CD8-positive, alpha-beta memory T cell (primary cell): ENCODE measurements around the gene RASGRP2. TPM values are rescaled to one million over a fixed set of nuclear protein-coding genes. Genes with fewer than 3 reads are reported as not detected.

ENCODE experiments used
- CTCF ChIA-PET: fragments of 350-600 bp; sonication (Branson Sonifier 250); formaldehyde crosslinking; loops from one replicate; lab custom pipeline; 2021; ENCODE audit warnings: antibody characterized with exemption; lab: Charles Lee
- POLR2A ChIA-PET: fragments of 350-600 bp; sonication (Branson Sonifier 250); formaldehyde crosslinking; loops from one replicate; lab custom pipeline; 2021; ENCODE audit warnings: antibody characterized with exemption; lab: Charles Lee
- DNase-seq, 5 donors: peaks; one replicate each; pipeline versions ENCODE4 v3.0.0 to v3.0.0-alpha.2; 2020 to 2022; ENCODE audit warnings: mixed read lengths in 1 of 5
- H3K27ac ChIP-seq: one replicate; pipeline ENCODE4 v1.7.0; 2013; ENCODE audit warnings: low read depth, mild to moderate bottlenecking, low read length, moderate library complexity
- H3K27me3 ChIP-seq: 2 replicates; pipeline ENCODE4 v1.7.0; 2013; ENCODE audit warnings: low read length, mild to moderate bottlenecking; ENCODE audit not compliant: insufficient read depth, poor library complexity, severe bottlenecking
- H3K36me3 ChIP-seq: 2 replicates; pipeline ENCODE4 v1.7.0; 2013; ENCODE audit warnings: mild to moderate bottlenecking, low read length, moderate library complexity; ENCODE audit not compliant: insufficient read depth
- H3K4me1 ChIP-seq: 2 replicates; pipeline ENCODE4 v1.7.0; 2013; ENCODE audit warnings: mild to moderate bottlenecking, low read length, moderate library complexity; ENCODE audit not compliant: insufficient read depth
- H3K4me3 ChIP-seq: 2 replicates; pipeline ENCODE4 v1.7.0; 2013; ENCODE audit warnings: mild to moderate bottlenecking, low read length
- H3K9me3 ChIP-seq: 2 replicates; pipeline ENCODE4 v1.7.0; 2013; ENCODE audit warnings: mild to moderate bottlenecking, low read length
- H3K27ac Mint-ChIP-seq, 8 donors: one replicate each; pipeline ENCODE4 v1.8.0; 2020 to 2021; ENCODE audit warnings: mixed read lengths in 8 of 8, mild to moderate bottlenecking in 6 of 8, inconsistent platforms in 3 of 8, moderate library complexity in 3 of 8
- H3K27me3 Mint-ChIP-seq, 2 donors: one replicate each; pipeline ENCODE4 v1.8.0; 2020 to 2021; ENCODE audit warnings: mixed read lengths in 2 of 2, mild to moderate bottlenecking in 1 of 2, moderate library complexity in 1 of 2
- H3K36me3 Mint-ChIP-seq, 3 donors: one replicate each; pipeline ENCODE4 v1.8.0; 2020 to 2021; ENCODE audit warnings: mixed read lengths in 3 of 3, inconsistent platforms in 1 of 3, mild to moderate bottlenecking in 1 of 3
- H3K4me1 Mint-ChIP-seq, 3 donors: one replicate each; pipeline ENCODE4 v1.8.0; 2020 to 2021; ENCODE audit warnings: mixed read lengths in 3 of 3, inconsistent platforms in 1 of 3, mild to moderate bottlenecking in 1 of 3
- H3K4me3 Mint-ChIP-seq, 7 donors: one replicate each; pipeline ENCODE4 v1.8.0; 2020 to 2021; ENCODE audit warnings: mixed read lengths in 7 of 7, mild to moderate bottlenecking in 6 of 7, moderate library complexity in 4 of 7, inconsistent platforms in 2 of 7
- H3K9me3 Mint-ChIP-seq, 5 donors: one replicate each; pipeline ENCODE4 v1.8.0; 2020 to 2022; ENCODE audit warnings: mixed read lengths in 5 of 5, mild to moderate bottlenecking in 3 of 5, moderate library complexity in 2 of 5, inconsistent platforms in 1 of 5
- polyA plus RNA-seq: library from polyadenylated mRNA; unstranded; fragments of 300-500 nt; fragmentation: Illumina TruSeq; gene quantifications from one replicate; pipeline ENCODE4 v1.2.3, GENCODE V29; 2021
- total RNA-seq, 2 experiments: library from RNA; stranded (reverse); gene quantifications; one replicate each; pipeline ENCODE4 v1.2.3, GENCODE V29; 2021

Gene RASGRP2
- total and polyA plus RNA-seq, 3 experiments from 2014 or later, result 30.2 to 145 (median 33.5) TPM

GRCh38 chr11:64764040-64764611, 20.2 kb upstream of the RASGRP2 start:
- ChIA-PET CTCF (interaction anchor here (0.8 to 26.7 kb wide), 6 partner anchors 10 to 75 kb away, joined by 3 to 441 read pairs (median 7); partner anchors contain the start of genes RASGRP2 and SF1), POLR2A (interaction anchor here (0.6 to 15.8 kb wide), 8 partner anchors 8 to 479 kb away, joined by 3 to 220 read pairs (median 8); partner anchors contain the start of genes MEN1, RASGRP2 and SF1)
- Histone ChIP-seq H3K4me1 (peaks cover 92% of the 10 kb centered on the region), H3K4me3 (peak overlapping the region; percentile 47), H3K36me3 (peaks cover 36% of the 10 kb centered on the region), H3K9me3 (no peaks in the 10 kb centered on the region), H3K27ac (no peak overlapping the region), H3K27me3 (no peaks in the 10 kb centered on the region)
- Mint-ChIP-seq H3K4me3 (peak overlapping the region; percentile 74 to 84 (median 79)), H3K27me3 (peaks cover 0 to 6% of the 10 kb centered on the region in 2 donors), H3K4me1 (peaks cover 85 to 95% (median 90%) of the 10 kb centered on the region in 3 donors), H3K9me3 (no peaks in the 10 kb centered on the region), H3K27ac (peak overlapping the region; percentile 77 to 97 (median 90)), H3K36me3 (peaks cover 16 to 73% (median 33%) of the 10 kb centered on the region in 3 donors)
- DNase-seq, result peak; percentile 55 to 89 (median 84)

GRCh38 chr11:64763526-64764039, 19.6 kb upstream of the RASGRP2 start:
- H3K4me3 Mint-ChIP-seq, result peak overlapping the region; percentile 74 to 84 (median 79)
- H3K4me1 ChIP-seq, result peaks cover 89% of the 10 kb centered on the region
- peaks cover 82 to 92% (median 87%) of the 10 kb centered on the region in 3 donors for H3K4me1 Mint-ChIP-seq
- ChIA-PET POLR2A (interaction anchor here (0.7 to 15.8 kb wide), 7 partner anchors 8 to 47 kb away, joined by 3 to 220 read pairs (median 9); partner anchors contain the start of genes MEN1, RASGRP2 and SF1), CTCF (interaction anchor here (0.8 to 26.7 kb wide), 7 partner anchors 9 to 75 kb away, joined by 3 to 441 read pairs (median 7); partner anchors contain the start of genes RASGRP2 and SF1)
- peaks cover 31% of the 10 kb centered on the region for H3K36me3 ChIP-seq
- no peaks in the 10 kb centered on the region for H3K9me3 ChIP-seq
- no peak overlapping the region for H3K27ac ChIP-seq
- H3K4me3 ChIP-seq, result peak overlapping the region; percentile 47
- H3K36me3 Mint-ChIP-seq, result peaks cover 14 to 68% (median 32%) of the 10 kb centered on the region in 3 donors
- peaks cover 0 to 6% of the 10 kb centered on the region in 2 donors for H3K27me3 Mint-ChIP-seq
- peak in 2 of 5 donors; percentile 48 to 54 for DNase-seq
- no peaks in the 10 kb centered on the region for H3K27me3 ChIP-seq
- peak overlapping the region; percentile 84 to 97 (median 90) for H3K27ac Mint-ChIP-seq
- no peaks in the 10 kb centered on the region for H3K9me3 Mint-ChIP-seq

- Histone ChIP-seq H3K27me3 (no peaks in the 10 kb centered on the region), H3K36me3 (peaks cover 24% of the 10 kb centered on the region), H3K4me1 (peaks cover 82% of the 10 kb centered on the region), H3K27ac (no peak overlapping the region), H3K9me3 (no peaks in the 10 kb centered on the region), H3K4me3 (no peak overlapping the region)
- Mint-ChIP-seq H3K27me3 (peaks cover 0 to 6% of the 10 kb centered on the region in 2 donors), H3K4me3 (peak overlapping the region; percentile 74 to 84 (median 79)), H3K4me1 (peaks cover 76 to 85% (median 80%) of the 10 kb centered on the region in 3 donors), H3K36me3 (peaks cover 14 to 61% (median 27%) of the 10 kb centered on the region in 3 donors), H3K9me3 (no peaks in the 10 kb centered on the region), H3K27ac (peak overlapping the region; percentile 84 to 98 (median 90))
- POLR2A ChIA-PET, result interaction anchor here (1.0 to 15.8 kb wide), 7 partner anchors 9 to 48 kb away, joined by 3 to 220 read pairs (median 9); partner anchors contain the start of genes MEN1, RASGRP2 and SF1
- DNase-seq, result peak in 2 of 5 donors; percentile 44 to 52
- CTCF ChIA-PET, result interaction anchor here (1.2 to 26.7 kb wide), 4 partner anchors 9 to 74 kb away, joined by 3 to 441 read pairs (median 6); partner anchors contain the start of gene RASGRP2
Observed at GRCh38 chr11:64762674-64763525, 19.0 kb upstream of the RASGRP2 start.

GRCh38 chr11:64762277-64762673, 18.3 kb upstream of the RASGRP2 start:
- H3K27ac Mint-ChIP-seq, result peak overlapping the region; percentile 84 to 98 (median 90)
- peaks cover 72 to 81% (median 74%) of the 10 kb centered on the region in 3 donors for H3K4me1 Mint-ChIP-seq
- H3K27me3 Mint-ChIP-seq, result peaks cover 0 to 3% of the 10 kb centered on the region in 2 donors
- no peak overlapping the region for H3K27ac ChIP-seq
- no peaks in the 10 kb centered on the region for H3K9me3 Mint-ChIP-seq
- peak overlapping the region; percentile 74 to 84 (median 79) for H3K4me3 Mint-ChIP-seq
- no peaks in the 10 kb centered on the region for H3K9me3 ChIP-seq
- no peak overlapping the region for H3K4me3 ChIP-seq
- H3K27me3 ChIP-seq, result no peaks in the 10 kb centered on the region
- peaks cover 9 to 57% (median 26%) of the 10 kb centered on the region in 3 donors for H3K36me3 Mint-ChIP-seq
- ChIA-PET POLR2A (interaction anchor here (1.1 to 15.8 kb wide), 4 partner anchors 9 to 18 kb away, joined by 4 to 220 read pairs (median 25); partner anchors contain the start of genes RASGRP2 and SF1), CTCF (interaction anchor here (1.2 to 26.7 kb wide), 3 partner anchors 10 to 74 kb away, joined by 3 to 441 read pairs (median 4); partner anchors contain the start of gene RASGRP2)
- peak in 1 of 5 donors; percentile 42 for DNase-seq
- H3K4me1 ChIP-seq, result peaks cover 76% of the 10 kb centered on the region
- peaks cover 18% of the 10 kb centered on the region for H3K36me3 ChIP-seq

- H3K36me3 ChIP-seq, result peaks cover 10% of the 10 kb centered on the region
- no peaks in the 10 kb centered on the region for H3K27me3 ChIP-seq
- H3K4me1 ChIP-seq, result peaks cover 67% of the 10 kb centered on the region
- peaks cover 63 to 71% (median 64%) of the 10 kb centered on the region in 3 donors for H3K4me1 Mint-ChIP-seq
- H3K36me3 Mint-ChIP-seq, result peaks cover 9 to 48% (median 19%) of the 10 kb centered on the region in 3 donors
- peak overlapping the region; percentile 7 to 74 (median 47) for H3K4me3 Mint-ChIP-seq
- ChIA-PET CTCF (interaction anchor here (1.4 to 26.7 kb wide), 6 partner anchors 10 to 72 kb away, joined by 4 to 441 read pairs (median 5); partner anchors contain the start of genes RASGRP2 and SF1), POLR2A (interaction anchor here (0.6 to 15.8 kb wide), 6 partner anchors 14 to 74 kb away, joined by 3 to 220 read pairs (median 8); partner anchors contain the start of genes RASGRP2 and SF1)
- H3K9me3 Mint-ChIP-seq, result no peaks in the 10 kb centered on the region
- peak in 1 of 5 donors; percentile 40 for DNase-seq
- peak overlapping the region; percentile 42 for H3K4me3 ChIP-seq
- H3K27ac Mint-ChIP-seq, result peak overlapping the region; percentile 63 to 97 (median 84)
- no peaks in the 10 kb centered on the region for H3K9me3 ChIP-seq
- peaks cover 0 to 3% of the 10 kb centered on the region in 2 donors for H3K27me3 Mint-ChIP-seq
- peak overlapping the region; percentile 12 for H3K27ac ChIP-seq
Observed at GRCh38 chr11:64760759-64761420, 16.9 kb upstream of the RASGRP2 start.

- Mint-ChIP-seq H3K4me3 (peak within 1 kb of the TSS in 6 of 7 donors; percentile 7 to 79 (median 50)), H3K27me3 (peaks cover 0 to 3% of the 10 kb centered on the region in 2 donors)
Observed at GRCh38 chr11:64759722-64760719, 16.1 kb upstream of the RASGRP2 start, which contains the start of gene PYGM. Gene PYGM, minus strand, starts transcription at chr11:64759974. Its CDS starts 76 bp downstream, at chr11:64759898.

More at GRCh38 chr11:64759722-64760719, 16.1 kb upstream of the RASGRP2 start, which contains the start of gene PYGM:
- Mint-ChIP-seq H3K4me1 (peaks cover 55 to 66% (median 58%) of the 10 kb centered on the region in 3 donors), H3K27ac (peak within 1 kb of the TSS; percentile 63 to 97 (median 84)), H3K36me3 (peaks cover 5 to 40% (median 18%) of the 10 kb centered on the region in 3 donors), H3K9me3 (no peaks in the 10 kb centered on the region)
- no peaks in the 10 kb centered on the region for H3K9me3 ChIP-seq
- peaks cover 6% of the 10 kb centered on the region for H3K36me3 ChIP-seq
- peak within 1 kb of the TSS; percentile 12 for H3K27ac ChIP-seq
- ChIA-PET CTCF (interaction anchor here (0.7 to 26.7 kb wide), 7 partner anchors 8 to 71 kb away, joined by 3 to 441 read pairs (median 5); partner anchors contain the start of genes RASGRP2 and SF1), POLR2A (interaction anchor here (0.7 to 15.8 kb wide), 5 partner anchors 15 to 74 kb away, joined by 3 to 220 read pairs (median 13); partner anchors contain the start of genes RASGRP2 and SF1)
- peaks cover 61% of the 10 kb centered on the region for H3K4me1 ChIP-seq
- no peaks in the 10 kb centered on the region for H3K27me3 ChIP-seq
- H3K4me3 ChIP-seq, result peak within 1 kb of the TSS; percentile 42
- DNase-seq, result peak in 1 of 5 donors; percentile 39
